ENCODE data around the gene TM6SF1.
"Not testable (repeated sequence)": the region's sequence is repeated elsewhere in the genome, so short reads cannot be mapped to it uniquely, and the experiment has no call there.

The TM6SF1 gene

DNA sequence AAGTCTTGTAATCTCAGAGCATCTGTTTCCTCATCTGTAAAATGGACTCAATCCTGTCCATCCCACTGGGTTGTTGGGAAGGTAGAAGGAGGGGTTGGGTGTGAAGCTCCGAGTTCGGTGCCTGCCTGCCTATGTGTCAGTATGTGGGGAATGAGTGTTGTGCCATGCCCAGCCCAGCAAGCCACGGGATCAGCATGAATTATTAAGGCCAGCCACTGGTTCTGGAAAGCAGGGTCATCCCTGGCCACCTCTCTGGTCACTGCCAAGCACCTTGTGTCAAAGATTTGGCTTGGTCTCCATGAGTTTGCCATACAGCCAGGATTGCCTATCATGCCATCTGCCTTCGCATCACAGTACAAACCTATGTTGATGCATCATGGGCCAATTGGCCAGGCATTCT, 11.5 kb downstream of the TM6SF1 start:
- no peak for DNase-seq

DNA sequence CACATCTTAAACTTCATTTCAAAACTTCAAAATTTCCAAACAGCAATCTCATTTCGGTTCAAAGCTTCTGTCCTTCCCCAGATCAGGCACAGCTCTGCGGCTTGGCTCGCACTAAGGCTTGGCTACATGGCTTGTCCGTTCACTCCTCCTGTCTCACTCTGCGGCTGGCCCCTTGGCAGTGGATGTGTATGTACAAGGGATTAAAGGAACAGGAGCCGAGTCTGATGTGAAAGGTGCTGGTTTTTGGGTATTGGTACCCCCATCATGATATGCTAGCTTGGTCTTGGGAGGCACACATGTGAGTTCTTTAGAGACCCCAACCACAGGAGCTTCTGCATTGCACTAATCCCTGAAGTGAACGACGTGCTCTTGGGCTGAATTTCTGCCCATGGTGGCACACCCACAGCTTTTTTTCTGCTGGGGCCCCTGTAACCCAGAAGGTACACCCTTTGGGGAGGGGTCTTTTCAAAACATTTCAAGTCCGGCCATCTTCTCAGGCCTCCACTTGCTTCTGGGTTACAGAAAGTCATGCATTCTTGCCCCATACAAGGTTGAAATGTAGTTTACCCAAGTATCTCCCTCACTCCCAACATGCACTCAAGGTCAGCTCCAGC, 12.6 kb downstream of the TM6SF1 start:
- no peak for DNase-seq

DNA sequence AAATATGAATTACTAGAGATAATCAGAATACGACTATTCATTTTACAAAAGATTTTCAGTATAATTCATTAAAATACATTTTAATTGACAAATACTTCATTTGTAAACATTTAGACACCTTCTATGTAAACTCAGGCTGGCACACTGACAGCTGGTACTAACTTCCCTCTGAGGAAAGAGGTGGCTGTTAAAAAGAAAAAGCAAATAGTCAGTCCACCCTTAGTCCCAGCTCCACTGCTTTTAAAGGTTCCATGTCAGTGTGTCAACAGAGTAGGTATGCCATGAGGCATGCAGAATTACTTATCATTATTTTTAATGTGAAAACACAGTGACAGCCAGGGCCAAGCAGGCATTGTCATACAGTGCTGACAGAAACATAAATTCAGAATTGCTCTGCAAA, 16.1 kb downstream of the TM6SF1 start:
- no peak for DNase-seq

DNA sequence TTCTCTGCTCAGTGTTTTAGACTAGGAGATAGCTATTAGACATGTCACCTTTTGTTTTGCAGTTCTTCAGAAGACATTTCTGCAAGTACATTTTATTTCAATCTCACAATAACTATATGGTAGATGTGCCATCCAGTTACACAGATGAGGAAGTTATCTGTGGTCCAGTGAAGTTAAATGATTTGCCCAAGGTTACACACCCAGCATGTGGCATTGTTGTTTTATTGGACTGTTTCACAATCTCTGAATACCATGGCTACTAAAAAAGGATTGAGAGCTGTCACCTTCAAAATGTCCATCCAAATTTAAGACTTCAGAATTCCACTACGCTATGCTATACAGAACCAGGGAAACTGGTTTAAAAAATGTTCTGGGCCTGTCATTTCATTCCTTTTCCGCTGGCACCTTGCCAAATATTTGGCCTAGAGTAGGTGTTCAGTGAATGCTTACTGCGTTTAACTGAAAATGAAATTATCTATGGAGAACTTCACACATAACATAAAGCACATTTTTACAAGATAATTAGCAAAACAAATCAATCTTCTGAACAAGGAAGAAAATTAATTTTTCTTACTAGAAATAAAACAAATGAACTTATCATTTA, 20.2 kb downstream of the TM6SF1 start:
- no peak for DNase-seq

DNA sequence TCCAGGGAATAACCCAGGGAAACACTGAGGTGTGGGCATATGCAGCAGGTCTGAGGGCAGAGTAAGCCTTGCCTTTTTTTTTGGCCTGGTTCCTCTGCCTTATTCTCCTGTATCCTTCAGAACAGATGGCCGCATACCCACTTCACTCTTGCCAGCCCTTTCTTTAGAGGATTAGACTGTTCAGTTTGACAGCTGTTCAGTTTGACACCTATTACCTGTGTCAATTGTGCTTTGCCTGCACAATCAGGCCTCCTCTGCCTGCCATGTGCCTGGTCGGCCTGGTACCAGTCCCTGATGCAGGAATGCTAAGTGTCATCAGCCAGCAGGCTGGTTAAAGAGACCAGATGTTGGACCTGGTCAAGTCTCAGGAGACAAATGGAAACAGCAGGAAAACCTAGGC, 22.3 kb downstream of the TM6SF1 start:
- no peak for DNase-seq

DNA sequence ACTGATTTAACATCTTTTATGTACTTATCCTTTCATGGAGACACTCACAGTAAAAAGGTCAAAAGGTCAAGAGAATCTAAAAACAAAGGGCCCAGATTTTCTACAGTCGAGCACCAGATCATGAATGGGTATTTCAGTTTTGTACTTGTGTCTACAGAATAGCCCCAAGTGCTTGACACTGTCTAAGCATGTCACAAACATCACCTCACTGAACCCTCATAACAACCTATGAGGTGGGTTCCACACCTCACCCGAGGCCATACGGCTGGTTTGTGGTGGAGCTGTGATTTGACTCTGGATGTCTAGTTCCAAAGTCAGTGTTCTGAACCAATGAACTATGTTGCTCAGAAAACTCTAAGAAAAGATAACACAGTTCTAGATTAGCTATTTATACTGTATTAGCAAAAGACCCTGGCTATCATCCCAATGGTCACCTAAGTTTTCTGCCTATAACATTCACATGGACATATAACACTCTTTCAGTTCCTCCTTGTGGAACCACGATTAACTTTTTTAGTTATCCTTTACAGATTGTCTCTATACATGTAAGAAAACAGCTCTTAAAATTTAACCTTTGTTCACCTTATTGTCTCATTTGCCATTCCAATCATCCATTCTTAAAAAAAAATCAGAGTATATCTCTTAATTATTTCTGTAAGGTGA, 25.5 kb downstream of the TM6SF1 start:
- no peak for DNase-seq

DNA sequence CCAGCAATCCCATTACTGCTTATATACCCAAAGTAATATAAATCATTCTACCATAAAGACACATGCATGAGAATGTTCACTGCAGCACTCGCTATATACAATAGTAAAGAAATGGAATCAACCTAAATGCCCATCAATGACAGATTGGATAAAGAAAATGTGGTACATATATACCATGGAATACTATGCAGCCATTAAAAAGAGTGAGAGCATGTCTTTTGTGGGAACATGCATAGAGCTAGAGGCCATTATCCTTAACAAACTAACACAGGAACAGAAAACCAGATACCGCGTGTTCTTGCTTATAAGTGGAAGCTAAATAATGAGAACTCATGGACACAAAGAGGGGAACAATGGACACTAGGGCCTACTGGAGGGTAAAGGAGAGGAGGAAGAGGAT, 34.7 kb downstream of the TM6SF1 start:
- not testable (repeated sequence) for DNase-seq

DNA sequence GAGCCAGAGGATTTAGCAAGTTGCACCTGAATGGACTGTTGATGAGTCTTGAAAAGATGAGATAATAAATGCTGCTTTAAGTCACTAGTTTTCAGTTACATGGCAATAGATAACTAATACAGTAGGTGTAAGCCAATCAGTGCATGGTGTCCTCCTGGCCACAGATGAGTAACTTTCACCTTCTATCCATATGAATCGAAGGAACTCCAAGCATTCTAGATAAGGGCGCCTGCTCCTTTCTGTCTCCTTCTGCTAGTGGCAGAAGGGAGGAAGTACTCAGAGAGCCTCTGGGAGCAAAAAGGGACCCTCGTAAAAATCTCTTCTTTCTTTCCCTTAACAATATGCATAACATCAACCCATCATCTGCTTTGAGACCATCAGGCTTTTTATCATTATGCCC, 37.3 kb downstream of the TM6SF1 start:
- DNase-seq: no peak

DNA sequence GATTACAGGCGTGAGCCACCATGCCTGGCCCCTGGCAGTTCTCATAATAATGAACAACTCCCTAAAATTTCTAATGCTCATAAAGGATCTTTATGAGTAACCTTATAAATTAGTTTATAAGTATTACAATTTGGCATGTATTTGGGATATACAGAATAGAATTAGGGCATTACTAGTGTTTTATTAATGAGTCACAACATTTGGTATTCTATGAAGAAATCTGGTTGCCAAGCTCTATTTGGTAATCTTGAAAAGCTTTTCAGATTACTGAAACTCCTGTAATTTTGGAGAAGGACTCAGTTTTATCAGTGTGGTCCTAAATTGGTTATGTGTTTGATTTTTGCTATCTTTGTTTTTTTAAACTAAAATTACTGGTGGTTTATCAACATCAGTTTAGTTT, 45.8 kb downstream of the TM6SF1 start:
- no peak for DNase-seq

DNA sequence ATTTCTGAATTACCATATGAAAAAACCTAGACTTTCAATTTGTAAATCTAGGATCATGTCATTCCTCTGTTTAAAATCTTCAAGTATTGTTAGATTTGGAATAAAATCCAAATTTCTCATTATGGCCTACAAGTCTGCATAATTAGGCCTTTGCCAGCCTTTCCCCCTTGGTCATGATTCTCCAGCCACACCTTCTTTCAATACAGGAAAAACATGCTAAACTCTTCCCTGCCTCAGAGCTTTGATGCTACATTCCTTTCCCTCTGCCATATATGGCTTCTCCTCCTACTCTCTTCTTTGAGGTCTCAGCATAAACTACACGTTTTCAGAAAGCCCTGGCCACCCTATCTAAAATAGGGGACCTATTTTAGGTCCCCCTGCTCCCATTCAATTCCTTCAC, 48.5 kb downstream of the TM6SF1 start:
- DNase-seq: no peak

DNA sequence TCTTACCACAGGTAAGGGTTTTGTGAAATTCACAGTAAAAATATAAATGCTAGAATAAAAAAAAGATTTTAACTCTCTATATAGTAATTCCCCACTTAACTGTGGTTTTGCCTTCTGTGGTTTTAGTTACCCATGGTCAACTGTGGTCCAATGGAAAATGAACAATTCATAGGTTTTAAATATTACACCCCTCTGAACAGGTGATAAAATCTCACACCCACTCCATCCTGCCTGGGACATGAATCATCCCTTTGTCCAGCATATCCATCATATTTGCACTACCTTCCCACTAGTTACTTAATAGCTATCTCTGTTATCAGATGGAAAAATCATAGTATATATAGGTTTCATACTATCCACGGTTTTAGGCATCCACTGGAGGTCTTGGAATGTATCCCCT, 50.9 kb downstream of the TM6SF1 start:
- no peak for DNase-seq

DNA sequence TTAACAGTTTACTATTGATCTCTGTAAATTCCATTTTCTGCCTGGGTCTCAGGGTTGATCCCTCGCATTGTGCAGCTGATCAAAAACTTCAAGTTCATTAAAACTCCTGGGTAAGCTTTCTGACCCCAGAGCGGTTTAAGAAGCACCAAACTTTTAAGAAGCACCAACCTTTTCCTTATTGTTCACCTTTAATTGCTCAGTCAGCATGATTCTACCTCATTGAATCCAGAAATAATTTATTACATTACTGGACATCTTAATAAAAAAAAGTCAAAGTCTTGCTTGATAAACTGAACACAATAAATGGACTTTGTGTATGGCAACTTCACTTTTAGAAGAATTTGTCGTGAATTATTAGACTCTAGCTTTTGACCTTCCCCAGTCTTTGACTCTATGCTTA, 53.3 kb downstream of the TM6SF1 start:
- DNase-seq: no peak

DNA sequence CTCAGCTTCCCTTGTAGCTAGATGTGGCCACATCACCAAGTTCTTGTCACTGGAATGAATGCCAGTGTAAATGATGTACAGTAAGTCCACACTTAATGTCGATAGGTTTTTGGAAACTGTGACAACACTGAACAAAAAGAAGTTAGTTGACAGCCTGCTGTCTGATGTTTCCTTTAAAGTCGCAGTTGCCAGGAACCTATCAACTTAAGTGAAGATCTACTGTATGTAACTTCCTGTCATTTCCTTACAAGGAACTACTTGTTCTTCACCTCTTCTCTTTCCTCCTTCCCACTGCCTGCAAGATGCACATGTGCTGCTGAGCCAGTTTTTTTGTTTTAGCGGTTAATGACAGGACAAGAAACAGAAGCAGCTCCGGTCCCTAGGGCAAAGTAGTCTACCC, 55.6 kb downstream of the TM6SF1 start:
- no peak for DNase-seq

DNA sequence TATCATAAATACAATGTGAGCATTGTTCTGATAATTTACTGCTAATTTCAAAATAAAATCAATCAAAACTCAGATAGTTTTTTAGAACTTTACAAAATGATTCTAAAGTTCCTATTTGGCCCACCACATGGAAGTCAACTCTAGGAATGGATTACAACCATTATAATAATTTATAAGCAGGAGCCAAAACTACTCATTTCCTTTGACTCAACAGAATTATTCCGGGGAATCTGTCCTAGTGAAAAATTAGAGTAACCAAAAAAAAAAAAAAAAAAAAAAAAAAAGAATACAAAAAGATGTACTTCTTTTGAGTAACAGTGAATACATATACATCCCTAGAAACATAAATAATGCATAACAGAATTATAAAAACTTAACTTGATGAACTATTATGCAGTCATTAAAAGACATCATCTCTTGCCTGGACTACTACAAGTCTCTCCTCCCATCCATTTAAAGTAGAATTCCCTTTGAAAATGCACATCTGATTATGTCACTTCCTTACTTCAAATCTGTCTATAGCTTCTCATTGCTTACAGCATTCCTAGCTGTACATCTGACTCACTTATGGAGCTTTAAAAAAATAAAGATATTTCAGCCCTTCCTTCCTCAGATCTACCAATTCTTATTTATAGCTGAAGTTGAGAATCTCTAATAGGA, 56.8 kb downstream of the TM6SF1 start:
- no peak for DNase-seq

DNA sequence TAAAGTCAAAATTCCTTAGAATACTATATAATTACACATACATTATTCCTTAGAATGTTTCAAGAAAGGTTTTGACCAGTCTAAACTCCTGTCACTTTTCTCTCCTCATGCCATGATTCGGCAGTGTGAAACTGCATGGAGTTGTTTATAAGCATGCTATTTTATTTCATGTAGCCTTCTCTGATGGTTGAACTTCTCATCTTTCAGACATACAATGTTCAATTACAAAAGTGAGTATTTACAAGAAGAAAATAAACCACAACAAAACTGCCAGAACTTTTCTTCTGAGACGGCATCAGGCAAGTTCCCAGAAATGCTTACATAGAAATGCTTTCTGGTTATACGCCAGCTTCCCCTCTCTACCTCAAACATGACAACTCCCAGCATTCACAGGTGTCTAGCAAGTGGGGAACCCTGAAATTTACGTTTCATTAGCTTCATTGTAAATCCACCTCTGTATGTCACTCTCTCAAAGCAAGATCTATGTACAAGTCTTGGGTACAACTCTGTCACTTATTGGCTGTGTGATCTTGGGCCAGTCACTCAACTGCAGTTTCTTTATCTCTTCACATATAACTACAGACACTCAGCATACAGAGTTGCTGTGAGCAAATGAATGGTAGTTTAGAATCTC, 57.4 kb downstream of the TM6SF1 start:
- DNase-seq: no peak

DNA sequence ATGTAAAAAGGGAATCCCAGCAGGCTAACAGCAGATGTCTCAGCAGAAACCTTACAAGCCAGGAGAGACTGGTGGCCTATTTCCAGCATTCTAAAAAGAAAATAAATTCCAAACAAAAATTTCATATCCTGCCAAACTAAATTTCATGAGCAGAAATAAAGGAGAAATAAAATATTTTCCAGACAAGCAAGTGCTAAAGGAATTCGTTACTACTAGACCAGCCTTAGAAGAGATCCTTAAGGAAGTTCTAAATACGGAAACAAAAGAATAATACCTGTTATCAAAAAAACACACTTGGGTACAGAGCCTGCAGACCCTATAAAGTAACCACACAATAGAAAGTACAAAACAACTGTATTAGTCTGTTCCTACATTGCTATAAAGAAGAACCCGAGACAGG, 58.8 kb downstream of the TM6SF1 start:
- DNase-seq: no peak

DNA sequence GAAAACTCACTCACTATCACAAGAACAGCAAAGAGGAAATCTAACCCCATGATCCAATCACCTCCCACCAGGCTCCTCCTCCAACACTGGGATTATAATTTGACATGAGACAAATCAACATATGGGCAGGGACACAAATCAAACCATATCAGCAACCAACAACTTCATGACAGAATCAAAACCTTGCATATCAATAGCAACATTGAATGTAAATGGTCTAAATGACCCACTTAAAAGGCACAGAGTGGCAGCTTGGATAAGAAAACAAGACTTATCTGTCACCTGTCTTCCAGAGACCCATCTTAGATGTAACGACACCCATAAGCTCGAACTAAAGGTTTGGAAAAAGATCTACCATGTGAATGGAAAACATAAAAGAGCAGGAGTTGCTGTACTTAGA, 59.4 kb downstream of the TM6SF1 start:
- no peak for DNase-seq

DNA sequence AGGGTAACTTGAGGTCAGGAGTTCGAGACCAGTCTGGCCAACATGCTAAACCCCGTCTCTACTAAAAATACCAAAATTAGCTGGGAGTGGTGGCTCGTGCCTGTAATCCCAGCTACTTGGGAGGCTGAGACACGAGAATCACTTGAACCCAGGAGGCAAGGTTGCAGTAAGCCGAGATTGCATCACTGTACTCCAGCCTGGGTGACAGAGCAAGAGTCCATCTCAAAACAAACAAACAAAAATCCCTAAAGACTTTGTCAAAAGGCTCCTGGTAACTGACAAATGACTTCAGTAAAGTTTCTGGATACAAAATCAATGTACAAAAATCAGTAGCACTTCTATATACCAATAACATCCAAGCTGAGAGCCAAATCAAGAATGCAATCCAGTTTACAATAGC, 62.1 kb downstream of the TM6SF1 start:
- not testable (repeated sequence) for DNase-seq

DNA sequence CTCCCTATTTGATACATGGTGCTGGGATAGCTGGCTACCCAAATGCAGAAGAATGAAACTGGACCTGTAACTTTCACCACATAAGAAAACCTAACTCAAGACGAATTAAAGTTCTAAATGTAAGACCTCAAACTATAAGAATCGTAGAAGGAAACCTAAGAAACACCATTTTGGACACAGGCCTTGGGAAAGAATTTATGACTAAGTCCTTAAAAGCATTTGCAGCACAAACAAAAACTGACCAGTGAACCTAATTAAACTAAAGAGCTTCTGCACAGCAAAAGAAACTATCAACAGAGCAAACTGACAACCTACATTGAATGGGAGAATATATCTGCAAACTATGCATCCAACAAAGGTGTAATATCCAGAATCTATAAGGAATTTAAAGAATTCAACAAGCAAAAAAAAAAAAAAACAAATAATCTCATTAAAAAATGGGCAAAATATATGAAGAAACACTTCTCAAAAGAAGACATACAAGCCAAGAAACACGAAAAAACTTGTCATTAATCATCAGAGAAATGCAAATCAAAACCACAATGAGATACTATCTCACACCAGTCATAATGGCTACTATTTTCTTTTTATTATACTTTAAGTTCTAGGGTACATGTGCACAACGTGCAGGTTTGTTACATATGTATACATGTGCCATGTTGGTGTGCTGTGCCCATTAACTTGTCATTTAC, 63.2 kb downstream of the TM6SF1 start:
- no peak for DNase-seq

DNA sequence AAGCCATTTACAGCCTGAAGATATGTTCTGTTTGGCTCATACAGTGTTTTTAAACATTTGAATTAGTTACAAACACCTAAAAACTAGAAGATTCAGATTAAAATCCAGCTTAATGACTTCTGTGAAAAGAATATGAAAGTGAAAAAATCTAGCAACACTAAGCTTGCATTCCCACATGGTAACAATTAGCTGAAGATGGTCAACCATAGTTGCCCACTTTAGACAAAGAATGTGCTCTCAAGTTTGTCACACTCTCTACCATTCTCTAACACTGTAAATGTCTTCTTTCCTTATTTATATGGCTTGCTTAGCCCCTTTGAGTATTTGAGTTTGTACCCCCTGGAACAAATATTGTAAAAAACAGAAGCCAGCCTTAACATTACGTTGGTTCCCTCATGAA, 67.4 kb downstream of the TM6SF1 start:
- no peak for DNase-seq

DNA sequence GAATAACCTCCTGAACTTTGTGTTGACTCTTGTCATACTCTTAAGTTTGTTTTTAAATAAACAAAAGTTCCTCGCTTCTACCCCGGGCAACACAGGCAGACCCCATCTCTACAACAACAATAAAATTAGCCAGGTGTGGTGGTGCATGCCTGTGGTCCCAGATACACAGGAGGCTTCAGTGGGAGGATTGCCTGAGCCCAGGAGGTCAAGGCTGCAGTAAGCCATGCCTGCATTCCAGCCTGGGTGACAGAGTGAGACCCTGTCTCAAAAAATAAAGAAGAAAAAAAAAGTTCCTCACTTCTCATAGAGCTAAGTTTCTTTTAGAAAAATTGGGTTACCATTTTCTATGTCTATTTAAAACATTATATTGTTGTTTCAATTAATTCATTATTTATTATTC, 70.9 kb downstream of the TM6SF1 start:
- DNase-seq: no peak

DNA sequence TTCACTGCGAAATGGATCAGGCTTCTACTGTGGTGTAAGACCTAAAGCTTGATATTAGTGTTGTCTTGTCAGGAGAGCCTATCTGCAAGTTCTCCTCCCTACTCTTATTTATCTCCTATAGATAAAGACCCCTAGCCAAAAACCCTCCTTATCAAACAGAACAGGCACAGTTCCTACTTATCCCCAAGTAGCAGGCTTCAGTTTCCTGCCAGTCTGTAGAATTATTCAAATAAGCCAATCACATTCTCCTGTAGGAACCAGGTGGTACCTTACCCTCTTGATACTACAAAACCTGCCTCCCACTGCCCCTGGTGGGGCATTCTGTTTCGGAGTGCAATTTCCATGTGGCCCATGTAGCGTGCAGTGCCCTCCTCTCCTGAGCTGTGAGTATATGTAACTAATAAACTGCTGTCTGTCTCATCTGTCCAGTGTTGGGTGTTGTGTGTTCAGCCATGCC, 71.5 kb downstream of the TM6SF1 start:
- no peak for DNase-seq

DNA sequence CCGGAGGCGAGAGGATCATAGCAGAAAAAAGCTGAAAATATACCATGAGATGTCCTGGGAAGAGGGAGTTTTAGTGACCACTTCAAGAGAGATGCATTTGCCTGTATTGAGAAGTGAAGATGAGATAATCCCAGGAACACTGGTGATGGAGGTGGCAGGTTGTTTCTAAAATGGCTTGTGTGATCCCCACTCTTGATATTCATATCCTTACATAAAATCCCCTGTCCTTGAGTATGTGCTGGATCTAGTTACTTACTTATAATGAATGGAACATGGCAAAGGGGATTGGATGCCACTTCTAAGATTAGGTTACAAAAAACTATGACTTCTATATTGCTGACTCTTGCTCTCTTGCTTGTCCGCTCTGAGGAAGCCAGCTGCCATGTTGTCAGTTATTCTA, 78.1 kb downstream of the TM6SF1 start:
- DNase-seq: no peak

All from stimulated activated CD4-positive, alpha-beta T cell treated with anti-CD3 and anti-CD28 coated beads, Interleukin-4, amount 100 ng/mL, for 4 hours (primary cell).